Fibroblast of lung (primary cell): ENCODE data around the gene FJX1. TPM values are rescaled to one million over a fixed set of nuclear protein-coding genes. Genes with fewer than 3 reads are reported as not detected.

Experiments used
- DNase-seq, 2 donors: peaks; one replicate each; pipeline versions ENCODE4 v3.0.0 to v3.0.0-alpha.2; 2010; ENCODE audit warnings: low read depth in 2 of 2
- H2AFZ ChIP-seq: 2 replicates; pipeline ENCODE4 v1.5.1; 2012; ENCODE audit warnings: low read length, control low read depth, inconsistent platforms
- H3K27ac ChIP-seq: 2 replicates; pipeline ENCODE4 v1.5.1; 2011; ENCODE audit warnings: low read length, control low read depth; ENCODE audit not compliant: insufficient read depth
- H3K27me3 ChIP-seq: 2 replicates; pipeline ENCODE4 v1.5.1; 2011; ENCODE audit warnings: mild to moderate bottlenecking, low read length; ENCODE audit not compliant: control insufficient read depth, insufficient read depth
- H3K36me3 ChIP-seq: 2 replicates; pipeline ENCODE4 v1.5.1; 2011; ENCODE audit warnings: low read length; ENCODE audit not compliant: control insufficient read depth, insufficient read depth
- H3K4me1 ChIP-seq: 2 replicates; pipeline ENCODE4 v1.5.1; 2011; ENCODE audit warnings: low read length; ENCODE audit not compliant: control insufficient read depth, insufficient read depth; ENCODE audit errors: extremely low read depth
- H3K4me2 ChIP-seq: 2 replicates; pipeline ENCODE4 v1.5.1; 2011; ENCODE audit warnings: low read length, control low read depth; ENCODE audit not compliant: insufficient read depth; ENCODE audit errors: extremely low read depth
- H3K4me3 ChIP-seq, 4 experiments: fragments of 200-600 bp in 1 of 4; sonication (generic) in 1 of 4; replicated peaks in 1 of 4; 2 replicates each; pipeline ENCODE4 v1.5.1; 2011 to 2016; ENCODE audit warnings: low read length in 4 of 4, low read depth in 3 of 4, mild to moderate bottlenecking in 3 of 4, control low read depth in 2 of 4, inconsistent platforms in 1 of 4, mixed read lengths in 1 of 4; ENCODE audit not compliant: insufficient read depth in 1 of 4; ENCODE audit errors: control extremely low read depth in 1 of 4
- H3K79me2 ChIP-seq: 2 replicates; pipeline ENCODE4 v1.5.1; 2012; ENCODE audit warnings: mild to moderate bottlenecking, low read length, inconsistent platforms; ENCODE audit not compliant: control insufficient read depth, insufficient read depth
- H3K9ac ChIP-seq: 2 replicates; pipeline ENCODE4 v1.5.1; 2011; ENCODE audit warnings: mild to moderate bottlenecking, low read length, control low read depth; ENCODE audit not compliant: insufficient read depth
- H3K9me3 ChIP-seq: 2 replicates; pipeline ENCODE4 v1.5.1; 2012; ENCODE audit warnings: low read depth, low read length; ENCODE audit not compliant: control insufficient read depth, insufficient read depth
- H4K20me1 ChIP-seq: 2 replicates; pipeline ENCODE4 v1.5.1; 2011; ENCODE audit warnings: low read length; ENCODE audit not compliant: control insufficient read depth, insufficient read depth; ENCODE audit errors: extremely low read depth
- CTCF ChIP-seq, 2 donors: IDR thresholded peaks in 1 of 2; conservative IDR thresholded peaks in 1 of 2; 1 replicate in 1 of 2; 2 replicates in 1 of 2; pipeline ENCODE4 v1.5.1; 2011 to 2012; ENCODE audit warnings: low read length in 2 of 2, control low read depth in 1 of 2, inconsistent platforms in 1 of 2, low read depth in 1 of 2, mild to moderate bottlenecking in 1 of 2
- EZH2 ChIP-seq: IDR thresholded peaks from 2 replicates; pipeline ENCODE4 v1.5.1; 2012; ENCODE audit warnings: low read length, control low read depth, mild to moderate bottlenecking; ENCODE audit errors: missing control alignments
- polyA plus RNA-seq, 2 donors: library from polyadenylated mRNA; depleted of rRNA in 1 of 2; stranded (reverse) in 1 of 2; unstranded in 1 of 2; fragments of >200 nt; gene quantifications; 2 replicates each; pipeline ENCODE4 v1.2.1, GENCODE V29; 2011 to 2012; ENCODE audit warnings: missing spikeins in 1 of 2
- total RNA-seq: library from RNA; depleted of rRNA; stranded (reverse); fragments of >200 nt; gene quantifications from 2 replicates; pipeline ENCODE4 v1.2.1, GENCODE V29; 2014

The FJX1 gene
- total and polyA plus RNA-seq, 2 donors (not counting 1 experiment from before 2014, with no cell fraction given), result 4.2 to 10.4 TPM

- Histone ChIP-seq H3K4me1 (peaks cover 4% of the 10 kb centered on the region), H4K20me1 (no peaks in the 10 kb centered on the region), H3K4me2 (no peak overlapping the region), H2AFZ (no peak overlapping the region), H3K4me3 (no peak overlapping the region), H3K36me3 (no peaks in the 10 kb centered on the region), H3K27me3 (no peaks in the 10 kb centered on the region), H3K79me2 (peaks cover 11% of the 10 kb centered on the region), H3K9ac (no peak overlapping the region), H3K9me3 (no peaks in the 10 kb centered on the region), H3K27ac (no peak overlapping the region)
- TF ChIP-seq EZH2, result no peak
- TF ChIP-seq CTCF (conservative IDR thresholded peaks at IDR 0.05 in 1 of 2, IDR thresholded peaks at IDR 0.05 in 1 of 2; ENCODE audit: low read depth in 1 of 2, low read length in 2 of 2), result no peak
- DNase-seq, result no peak
Measured at GRCh38 chr11:35614939-35615569, 3.2 kb upstream of the FJX1 start.

- H3K4me1 ChIP-seq, result peaks cover 4% of the 10 kb centered on the region
- DNase-seq, result peak; percentile 59 to 80
- no peaks in the 10 kb centered on the region for H3K27me3 ChIP-seq
- H3K27ac ChIP-seq, result no peak overlapping the region
- TF ChIP-seq EZH2, result no peak
- TF ChIP-seq CTCF (conservative IDR thresholded peaks at IDR 0.05 in 1 of 2, IDR thresholded peaks at IDR 0.05 in 1 of 2; ENCODE audit: low read depth in 1 of 2, low read length in 2 of 2), result peak; percentile 57 to 62
- H4K20me1 ChIP-seq, result no peaks in the 10 kb centered on the region
- H3K36me3 ChIP-seq, result no peaks in the 10 kb centered on the region
- no peaks in the 10 kb centered on the region for H3K9me3 ChIP-seq
- peaks cover 21% of the 10 kb centered on the region for H3K79me2 ChIP-seq
- H2AFZ ChIP-seq, result no peak overlapping the region
- no peak overlapping the region for H3K4me3 ChIP-seq
- H3K9ac ChIP-seq, result no peak overlapping the region
- no peak overlapping the region for H3K4me2 ChIP-seq
Measured at GRCh38 chr11:35615921-35616900, 2.0 kb upstream of the FJX1 start.

- Histone ChIP-seq H3K27me3 (no peaks in the 10 kb centered on the region), H3K79me2 (peaks cover 26% of the 10 kb centered on the region), H3K9ac (no peak overlapping the region), H3K27ac (peak overlapping the region; percentile 87), H3K9me3 (no peaks in the 10 kb centered on the region), H3K36me3 (no peaks in the 10 kb centered on the region), H3K4me3 (peak overlapping the region in 3 of 4 experiments; percentile 27 to 67 (median 57)), H3K4me2 (peak overlapping the region; percentile 68), H4K20me1 (no peaks in the 10 kb centered on the region), H3K4me1 (peaks cover 4% of the 10 kb centered on the region), H2AFZ (peak overlapping the region; percentile 71)
- TF ChIP-seq EZH2 (no peak), CTCF (conservative IDR thresholded peaks at IDR 0.05 in 1 of 2, IDR thresholded peaks at IDR 0.05 in 1 of 2; ENCODE audit: low read depth in 1 of 2, low read length in 2 of 2) (no peak)
- DNase-seq, result no peak
Measured at GRCh38 chr11:35617316-35617686, 959 bp upstream of the FJX1 start.
